Sigmoid colon (tissue), 7 donors: ENCODE measurements around the gene APOL2. TPM values are rescaled to one million over a fixed set of nuclear protein-coding genes. Genes with fewer than 3 reads are reported as not detected.

ENCODE experiments used
- DNase-seq: peaks from one replicate; pipeline ENCODE4 v3.0.0-alpha.2; 2019
- H3K27ac ChIP-seq, 4 donors: fragments of 200-600 bp; sonication (generic); one replicate each; pipeline ENCODE4 v1.5.1; 2016 to 2019; ENCODE audit warnings: mild to moderate bottlenecking in 1 of 4
- H3K27me3 ChIP-seq, 3 donors: fragments of 200-600 bp; sonication (generic); one replicate each; pipeline ENCODE4 v1.5.1; 2019; ENCODE audit warnings: mild to moderate bottlenecking in 1 of 3
- H3K36me3 ChIP-seq, 4 donors: fragments of 200-600 bp; sonication (generic); one replicate each; pipeline ENCODE4 v1.5.1; 2016 to 2019
- H3K4me1 ChIP-seq, 4 donors: fragments of 200-600 bp; sonication (generic); one replicate each; pipeline ENCODE4 v1.5.1; 2017 to 2019
- H3K4me3 ChIP-seq, 4 donors: fragments of 200-600 bp; sonication (generic); one replicate each; pipeline ENCODE4 v1.5.1; 2017 to 2019; ENCODE audit warnings: mild to moderate bottlenecking in 2 of 4, moderate library complexity in 1 of 4
- H3K9me3 ChIP-seq, 4 donors: fragments of 200-600 bp in 3 of 4; sonication (generic) in 3 of 4; one replicate each; pipeline versions ENCODE4 v1.5.1 to v1.6.1; 2013 to 2019
- EP300 ChIP-seq, 4 donors: sonication (generic); formaldehyde crosslinking; IDR thresholded peaks; one replicate each; pipeline ENCODE4 v1.6.1; 2017; ENCODE audit warnings: antibody characterized with exemption in 4 of 4
- POLR2A ChIP-seq, 2 donors: fragments of 450-650 bp; IDR thresholded peaks; one replicate each; pipeline ENCODE4 v1.6.1; 2016; ENCODE audit warnings: antibody characterized with exemption in 2 of 2, mild to moderate bottlenecking in 2 of 2, moderate library complexity in 2 of 2
- POLR2AphosphoS5 ChIP-seq, 4 donors: sonication (generic); formaldehyde crosslinking; IDR thresholded peaks; one replicate each; pipeline ENCODE4 v1.6.1; 2017; ENCODE audit warnings: antibody characterized with exemption in 4 of 4
- WGBS, 2 donors: extraction: QIAGEN DNeasy Blood & Tissue Kit; methylation state at CpG; one replicate each; pipeline ENCODE4 v1.1.7; 2013; 5-methylcytosine and 5-hydroxymethylcytosine counted together
- intact Hi-C: fragments of 100-400 bp; cut with DNase I; formaldehyde crosslinking; loops from one replicate; pipeline ENCODE4 v1.15.1; 2023
- polyA plus RNA-seq, 3 donors: library from polyadenylated mRNA; stranded (reverse); fragments of 200-250 nt; gene quantifications; one replicate each; pipeline ENCODE4 v1.2.3, GENCODE V29; 2013
- total RNA-seq, 4 donors: library from RNA; depleted of rRNA; stranded (reverse); fragments of >200 nt; gene quantifications; one replicate each; pipeline ENCODE4 v1.1.0, GENCODE V29; 2016
- TF ChIP-seq, protein P1 (sequence below), 4 experiments: fragments of 450-650 bp in 3 of 4; fragments of 200-600 bp in 1 of 4; IDR thresholded peaks; one replicate each; pipeline ENCODE4 v1.5.1; 2016 to 2019; ENCODE audit warnings: antibody characterized with exemption in 4 of 4, mild to moderate bottlenecking in 3 of 4, moderate library complexity in 2 of 4
- donor health status: healthy with polysubstance abuse.
- donor health status: Bipolar disorder and iron deficiency.
- donor health status: healthy.

The APOL2 gene
- total and polyA plus RNA-seq, 7 donors: 18.6 to 59.5 (median 29.1) TPM

DNA sequence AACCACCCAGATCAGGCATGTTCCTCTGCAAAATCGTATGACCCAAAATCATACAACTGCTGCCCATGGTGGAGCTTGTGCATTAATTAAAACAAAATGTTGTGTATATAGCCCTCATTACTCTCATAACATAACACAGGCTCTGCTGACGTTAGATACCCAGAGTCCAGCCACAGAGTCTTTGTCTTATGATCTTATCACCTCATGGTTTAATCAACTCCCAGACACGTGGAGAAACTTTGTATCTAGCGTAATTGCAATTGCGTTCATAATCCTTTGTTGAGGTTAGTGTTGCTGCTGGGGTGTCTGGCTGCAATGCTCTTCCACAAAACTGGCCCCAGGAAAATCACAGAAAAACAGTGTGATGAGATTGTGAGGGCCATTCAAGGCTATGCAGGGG, 8.6 kb upstream of the APOL2 start:
- TF ChIP-seq, protein P1, sequence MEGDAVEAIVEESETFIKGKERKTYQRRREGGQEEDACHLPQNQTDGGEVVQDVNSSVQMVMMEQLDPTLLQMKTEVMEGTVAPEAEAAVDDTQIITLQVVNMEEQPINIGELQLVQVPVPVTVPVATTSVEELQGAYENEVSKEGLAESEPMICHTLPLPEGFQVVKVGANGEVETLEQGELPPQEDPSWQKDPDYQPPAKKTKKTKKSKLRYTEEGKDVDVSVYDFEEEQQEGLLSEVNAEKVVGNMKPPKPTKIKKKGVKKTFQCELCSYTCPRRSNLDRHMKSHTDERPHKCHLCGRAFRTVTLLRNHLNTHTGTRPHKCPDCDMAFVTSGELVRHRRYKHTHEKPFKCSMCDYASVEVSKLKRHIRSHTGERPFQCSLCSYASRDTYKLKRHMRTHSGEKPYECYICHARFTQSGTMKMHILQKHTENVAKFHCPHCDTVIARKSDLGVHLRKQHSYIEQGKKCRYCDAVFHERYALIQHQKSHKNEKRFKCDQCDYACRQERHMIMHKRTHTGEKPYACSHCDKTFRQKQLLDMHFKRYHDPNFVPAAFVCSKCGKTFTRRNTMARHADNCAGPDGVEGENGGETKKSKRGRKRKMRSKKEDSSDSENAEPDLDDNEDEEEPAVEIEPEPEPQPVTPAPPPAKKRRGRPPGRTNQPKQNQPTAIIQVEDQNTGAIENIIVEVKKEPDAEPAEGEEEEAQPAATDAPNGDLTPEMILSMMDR (IDR thresholded peaks at IDR 0.05): no peak
- TF ChIP-seq POLR2AphosphoS5 (IDR thresholded peaks at IDR 0.05): no peak
- TF ChIP-seq POLR2A (IDR thresholded peaks at IDR 0.05): no peak
- Histone ChIP-seq H3K4me3 (no peak overlapping the region), H3K27ac (no peak overlapping the region), H3K9me3 (no peaks in the 10 kb centered on the region), H3K27me3 (no peaks in the 10 kb centered on the region), H3K36me3 (no peaks in the 10 kb centered on the region), H3K4me1 (peaks cover 0 to 19% (median 17%) of the 10 kb centered on the region in 4 donors)
- 81 to 94% methylated on average over 5 of the region's 5 CpGs for WGBS, 2 donors
- no peak for DNase-seq
- intact Hi-C loops: no loop called here

DNA sequence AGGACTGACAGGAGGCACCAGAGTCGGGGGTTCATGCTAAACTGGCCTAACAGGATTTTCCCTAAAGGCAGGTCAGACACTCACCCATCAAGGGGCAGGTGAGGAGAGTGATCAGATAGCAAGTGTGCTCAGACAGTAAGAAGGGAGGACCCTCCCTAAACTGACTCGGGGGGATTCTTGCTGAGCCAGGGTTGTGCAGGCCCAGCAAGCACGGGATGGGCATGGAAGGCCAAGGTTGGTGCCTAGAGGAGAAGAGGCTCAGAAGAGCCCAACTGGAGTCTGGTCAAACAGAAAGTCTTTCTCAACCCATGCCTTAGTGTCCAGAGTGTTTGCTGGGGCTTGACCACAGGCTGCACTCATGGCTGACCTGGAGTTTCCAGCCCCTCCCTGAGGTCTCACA, 7.4 kb upstream of the APOL2 start:
- no peak overlapping the region for H3K4me3 ChIP-seq
- H3K27me3 ChIP-seq: no peaks in the 10 kb centered on the region
- no peak overlapping the region for H3K27ac ChIP-seq
- 68 to 81% methylated on average over 3 of the region's 3 CpGs for WGBS, 2 donors
- no peaks in the 10 kb centered on the region for H3K9me3 ChIP-seq
- intact Hi-C loops: no loop called here
- DNase-seq: no peak
- peaks cover 0 to 15% (median 14%) of the 10 kb centered on the region in 4 donors for H3K4me1 ChIP-seq
- no peaks in the 10 kb centered on the region for H3K36me3 ChIP-seq
- TF ChIP-seq EP300 (IDR thresholded peaks at IDR 0.05) (no peak), POLR2AphosphoS5 (IDR thresholded peaks at IDR 0.05) (no peak)

DNA sequence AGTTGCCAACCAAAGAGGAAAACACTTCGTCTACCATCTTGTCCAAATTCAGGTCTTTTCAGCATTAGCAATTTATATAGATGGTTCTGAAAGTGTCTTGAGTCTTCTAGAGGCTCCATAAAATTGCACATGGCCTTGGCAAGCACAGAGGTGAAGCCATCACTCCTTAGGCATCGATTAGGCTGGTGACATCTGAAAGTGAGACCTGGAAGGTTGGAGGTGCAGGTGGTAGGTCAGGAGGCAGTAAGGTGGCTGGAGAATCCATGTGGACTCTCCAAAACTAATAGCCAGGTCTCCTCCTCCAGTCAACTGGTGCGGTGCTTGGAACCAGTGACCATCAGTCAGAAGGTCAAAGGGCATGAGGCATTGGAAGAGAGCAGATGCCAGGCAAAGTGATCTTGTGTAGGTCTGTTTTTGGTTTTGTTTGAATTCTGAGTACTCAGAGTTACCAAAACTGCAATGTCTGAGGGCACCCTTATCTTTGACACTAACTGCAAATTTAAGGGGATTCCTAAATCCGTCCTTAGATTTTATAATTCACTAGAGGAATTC, 6.6 kb upstream of the APOL2 start:
- no peaks in the 10 kb centered on the region for H3K36me3 ChIP-seq
- H3K27me3 ChIP-seq: no peaks in the 10 kb centered on the region
- no peak for DNase-seq
- TF ChIP-seq EP300 (IDR thresholded peaks at IDR 0.05) (no peak), POLR2AphosphoS5 (IDR thresholded peaks at IDR 0.05) (no peak), POLR2A (IDR thresholded peaks at IDR 0.05) (no peak)
- TF ChIP-seq, protein P1 (IDR thresholded peaks at IDR 0.05): no peak
- H3K9me3 ChIP-seq: no peaks in the 10 kb centered on the region
- H3K4me3 ChIP-seq: no peak overlapping the region
- peaks cover 0 to 15% (median 14%) of the 10 kb centered on the region in 4 donors for H3K4me1 ChIP-seq
- H3K27ac ChIP-seq: no peak overlapping the region
- WGBS, 2 donors: 69 to 90% methylated on average over 4 of the region's 4 CpGs
- intact Hi-C loops: no loop called here

DNA sequence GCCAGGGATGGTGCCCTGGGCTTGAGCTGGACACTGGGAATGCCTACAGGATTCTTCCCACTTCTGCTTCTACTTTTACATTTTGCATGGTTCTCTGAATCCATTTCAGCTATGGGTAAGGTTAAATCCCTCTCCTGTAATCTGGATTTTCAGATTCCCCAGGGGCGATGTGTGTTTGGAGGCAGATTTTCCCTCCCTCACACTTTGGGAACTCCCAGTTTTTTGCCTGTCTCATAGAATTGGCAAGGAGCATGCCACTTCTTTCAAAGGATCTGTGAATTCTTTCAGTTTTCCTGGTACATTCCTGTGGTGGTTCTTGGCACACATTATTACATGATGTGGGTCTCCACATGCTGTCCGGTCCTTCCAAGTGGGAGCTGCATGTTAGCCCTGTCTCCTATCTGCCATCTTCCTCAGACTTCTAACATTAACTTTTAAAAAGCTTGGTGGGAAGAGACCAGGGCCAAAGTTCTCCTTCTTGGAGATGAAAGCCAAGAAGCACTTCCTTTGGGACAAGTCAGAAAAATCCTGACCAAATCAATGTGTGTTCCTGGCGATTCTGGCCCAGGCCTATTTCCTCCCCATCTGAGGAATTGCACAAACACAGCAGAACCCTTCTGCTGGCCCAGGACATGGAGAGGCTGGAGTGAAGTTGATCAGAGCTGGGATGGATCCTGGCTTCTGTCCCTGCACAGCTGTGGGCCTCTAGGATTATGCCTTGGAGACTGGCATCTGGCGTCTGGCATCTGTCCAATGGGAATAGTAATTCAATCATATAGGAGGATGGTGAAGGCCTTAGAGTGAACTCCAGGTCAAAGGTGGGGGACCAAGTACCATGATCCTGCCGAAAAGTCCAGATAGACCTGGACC, 5.4 kb upstream of the APOL2 start:
- Histone ChIP-seq H3K27ac (peak overlapping the region; percentile 69 to 77 (median 72)), H3K4me1 (peaks cover 0 to 20% (median 16%) of the 10 kb centered on the region in 4 donors), H3K27me3 (no peaks in the 10 kb centered on the region), H3K9me3 (no peaks in the 10 kb centered on the region), H3K4me3 (no peak overlapping the region), H3K36me3 (no peaks in the 10 kb centered on the region)
- WGBS, 2 donors: 87 to 88% methylated on average over 5 of the region's 5 CpGs
- intact Hi-C loops: no loop called here
- DNase-seq: no peak
- TF ChIP-seq, protein P1 (IDR thresholded peaks at IDR 0.05): no peak
- TF ChIP-seq EP300 (IDR thresholded peaks at IDR 0.05) (no peak), POLR2AphosphoS5 (IDR thresholded peaks at IDR 0.05) (no peak), POLR2A (IDR thresholded peaks at IDR 0.05) (no peak)

DNA sequence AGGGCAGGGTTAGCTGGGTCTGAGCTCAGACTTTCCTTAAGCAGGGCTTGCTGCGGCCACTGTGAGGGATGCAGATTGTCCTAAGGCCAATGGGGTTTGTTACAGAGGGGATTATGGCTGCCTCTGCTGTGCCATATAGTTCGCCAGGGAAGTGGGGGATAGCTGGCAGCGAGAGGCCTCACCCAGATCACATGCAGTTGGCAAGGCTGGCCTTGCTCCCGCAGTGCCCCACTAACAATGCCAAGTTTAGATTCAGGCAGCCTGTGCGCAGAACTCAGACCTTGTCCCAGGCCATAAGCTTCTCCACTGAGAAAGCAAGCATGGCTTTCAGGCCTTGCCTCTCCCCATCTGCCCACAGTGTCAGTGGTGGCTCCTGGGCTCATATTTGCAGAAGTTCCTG, 4.7 kb upstream of the APOL2 start:
- Histone ChIP-seq H3K27me3 (no peaks in the 10 kb centered on the region), H3K9me3 (no peaks in the 10 kb centered on the region), H3K27ac (peak overlapping the region; percentile 69 to 77 (median 72)), H3K4me3 (no peak overlapping the region), H3K4me1 (peaks cover 0 to 24% (median 17%) of the 10 kb centered on the region in 4 donors), H3K36me3 (no peaks in the 10 kb centered on the region)
- no peak for DNase-seq
- WGBS, 2 donors: 87 to 93% methylated on average over 5 of the region's 5 CpGs
- intact Hi-C loops: no loop called here
- TF ChIP-seq POLR2AphosphoS5 (IDR thresholded peaks at IDR 0.05) (no peak), EP300 (IDR thresholded peaks at IDR 0.05) (no peak), POLR2A (IDR thresholded peaks at IDR 0.05) (no peak)
- TF ChIP-seq, protein P1 (IDR thresholded peaks at IDR 0.05): no peak
